ENCODE data around the gene PPM1M. TPM values are rescaled to one million over a fixed set of nuclear protein-coding genes. Genes with fewer than 3 reads are reported as not detected.

PPM1M gene
- total RNA-seq, 1 donor from 2014 or later = 1.1 TPM

DNA sequence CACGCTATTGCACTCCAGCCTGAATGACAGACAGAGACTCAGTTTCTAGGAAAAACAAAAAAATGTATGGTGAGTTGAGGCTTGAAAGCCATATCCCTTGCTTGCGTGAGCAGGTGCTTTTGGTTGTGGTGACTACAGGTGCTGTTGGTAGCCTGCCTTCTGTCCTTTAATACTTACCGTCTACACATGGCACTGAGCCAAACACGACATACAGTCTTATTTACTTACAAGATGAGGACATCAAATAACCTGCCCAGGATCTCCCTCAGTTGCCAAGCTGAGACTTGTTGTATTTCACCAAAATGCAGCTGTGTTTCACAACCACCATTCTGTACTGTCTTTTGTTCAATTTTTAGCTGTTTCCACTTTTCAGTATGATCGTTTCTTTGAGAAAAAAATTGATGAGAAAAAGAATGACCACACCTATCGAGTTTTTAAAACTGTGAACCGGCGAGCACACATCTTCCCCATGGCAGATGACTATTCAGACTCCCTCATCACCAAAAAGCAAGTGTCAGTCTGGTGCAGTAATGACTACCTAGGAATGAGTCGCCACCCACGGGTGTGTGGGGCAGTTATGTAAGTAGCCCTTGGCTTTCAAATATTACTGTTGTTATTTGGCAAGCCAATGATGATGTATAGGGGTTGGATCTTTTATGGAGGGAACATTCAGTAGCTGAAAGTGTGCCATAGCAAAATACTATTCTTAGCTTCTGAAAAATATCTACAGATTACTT is 41.1 kb upstream of the PPM1M start:
- H3K27me3 Mint-ChIP-seq (ENCODE audit: insufficient read depth, low read depth) = no peaks in the 10 kb centered on the region
- DNase-seq (ENCODE audit: low spot score) = no peak
- no peaks in the 10 kb centered on the region for H3K9me3 Mint-ChIP-seq
- Histone ChIP-seq H3K36me3 (peaks cover 30% of the 10 kb centered on the region), H3K9me3 (ENCODE audit: low read depth) (no peaks in the 10 kb centered on the region), H3K27me3 (no peaks in the 10 kb centered on the region), H3K4me3 (no peak overlapping the region), H3K27ac (no peak overlapping the region), H3F3A (ENCODE audit: low read depth) (no peaks in the 10 kb centered on the region), H3K4me1 (no peaks in the 10 kb centered on the region), H4K20me1 (ENCODE audit: low read depth) (peaks cover 3% of the 10 kb centered on the region), H3K9ac (no peak overlapping the region), H3K79me2 (ENCODE audit: low read depth) (peaks cover 13% of the 10 kb centered on the region), H3K4me2 (no peak overlapping the region), H2AFZ (replicated peaks) (no peak overlapping the region)
- TF ChIP-seq CTCF (IDR thresholded peaks at IDR 0.05) (no peak), EZH2 (IDR thresholded peaks at IDR 0.05) (no peak), EZH2phosphoT487 (IDR thresholded peaks at IDR 0.05) (no peak)
- no peaks in the 10 kb centered on the region for H3K4me1 Mint-ChIP-seq
- no peak overlapping the region for H3K4me3 Mint-ChIP-seq
- H3K36me3 Mint-ChIP-seq = peaks cover 41% of the 10 kb centered on the region
- no peak overlapping the region for H3K27ac Mint-ChIP-seq

DNA sequence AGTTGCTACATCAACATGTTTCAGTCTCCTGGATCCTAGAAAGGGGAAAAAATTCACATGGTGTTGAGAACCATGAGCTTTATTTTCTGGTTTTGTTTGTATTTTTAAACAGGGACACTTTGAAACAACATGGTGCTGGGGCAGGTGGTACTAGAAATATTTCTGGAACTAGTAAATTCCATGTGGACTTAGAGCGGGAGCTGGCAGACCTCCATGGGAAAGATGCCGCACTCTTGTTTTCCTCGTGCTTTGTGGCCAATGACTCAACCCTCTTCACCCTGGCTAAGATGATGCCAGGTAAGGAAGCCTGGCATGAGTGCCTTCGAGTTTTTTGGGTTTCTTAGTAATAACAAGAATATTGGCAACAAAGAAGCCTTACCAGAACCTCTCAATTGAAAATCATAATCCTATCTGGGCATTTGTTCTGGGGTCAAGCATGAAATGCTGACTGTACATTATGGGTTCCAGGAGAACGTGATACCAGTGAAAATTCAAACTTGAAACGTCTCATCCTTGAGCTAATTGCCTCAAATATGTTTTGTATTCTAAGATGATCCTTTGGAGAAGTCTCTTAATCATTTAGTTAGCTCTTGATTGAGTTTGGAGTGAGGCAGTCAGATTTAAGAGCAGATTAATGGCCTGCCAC is 39.7 kb upstream of the PPM1M start:
- H3K4me2 ChIP-seq = no peak overlapping the region
- TF ChIP-seq EZH2 (IDR thresholded peaks at IDR 0.05) = no peak
- TF ChIP-seq CTCF (IDR thresholded peaks at IDR 0.05) = no peak
- no peak for TF ChIP-seq EZH2phosphoT487 (IDR thresholded peaks at IDR 0.05)
- no peaks in the 10 kb centered on the region for H3K79me2 ChIP-seq (ENCODE audit: low read depth)
- H3K36me3 ChIP-seq = peaks cover 19% of the 10 kb centered on the region
- no peaks in the 10 kb centered on the region for H3K9me3 Mint-ChIP-seq
- H3K27me3 Mint-ChIP-seq (ENCODE audit: insufficient read depth, low read depth) = no peaks in the 10 kb centered on the region
- no peaks in the 10 kb centered on the region for H3K4me1 ChIP-seq
- DNase-seq (ENCODE audit: low spot score) = no peak
- H2AFZ ChIP-seq (replicated peaks) = no peak overlapping the region
- H4K20me1 ChIP-seq (ENCODE audit: low read depth) = no peaks in the 10 kb centered on the region
- no peaks in the 10 kb centered on the region for H3F3A ChIP-seq (ENCODE audit: low read depth)
- no peak overlapping the region for H3K27ac Mint-ChIP-seq
- H3K4me1 Mint-ChIP-seq = no peaks in the 10 kb centered on the region
- H3K4me3 Mint-ChIP-seq = no peak overlapping the region
- no peaks in the 10 kb centered on the region for H3K27me3 ChIP-seq
- no peak overlapping the region for H3K9ac ChIP-seq
- no peaks in the 10 kb centered on the region for H3K9me3 ChIP-seq (ENCODE audit: low read depth)
- peaks cover 42% of the 10 kb centered on the region for H3K36me3 Mint-ChIP-seq
- H3K4me3 ChIP-seq = no peak overlapping the region
- H3K27ac ChIP-seq = no peak overlapping the region

GRCh38 chr3:52208556-52208955 is 37.0 kb upstream of the PPM1M start:
- Histone ChIP-seq H4K20me1 (ENCODE audit: low read depth) (no peaks in the 10 kb centered on the region), H3K4me1 (no peaks in the 10 kb centered on the region), H3K4me3 (no peak overlapping the region), H2AFZ (replicated peaks) (no peak overlapping the region), H3K9ac (no peak overlapping the region), H3K79me2 (ENCODE audit: low read depth) (no peaks in the 10 kb centered on the region), H3K27me3 (no peaks in the 10 kb centered on the region), H3K9me3 (ENCODE audit: low read depth) (no peaks in the 10 kb centered on the region), H3F3A (ENCODE audit: low read depth) (no peaks in the 10 kb centered on the region), H3K36me3 (peaks cover 14% of the 10 kb centered on the region), H3K4me2 (no peak overlapping the region), H3K27ac (no peak overlapping the region)
- TF ChIP-seq EZH2phosphoT487 (IDR thresholded peaks at IDR 0.05) = no peak
- TF ChIP-seq CTCF (IDR thresholded peaks at IDR 0.05) = no peak
- TF ChIP-seq EZH2 (IDR thresholded peaks at IDR 0.05) = no peak
- no peak for DNase-seq (ENCODE audit: low spot score)
- no peaks in the 10 kb centered on the region for H3K9me3 Mint-ChIP-seq
- H3K36me3 Mint-ChIP-seq = peaks cover 48% of the 10 kb centered on the region
- H3K27ac Mint-ChIP-seq = no peak overlapping the region
- no peaks in the 10 kb centered on the region for H3K4me1 Mint-ChIP-seq
- H3K27me3 Mint-ChIP-seq (ENCODE audit: insufficient read depth, low read depth) = no peaks in the 10 kb centered on the region
- H3K4me3 Mint-ChIP-seq = no peak overlapping the region

Measured in neural progenitor cell (in vitro differentiated cells).